SK-N-SH treated with all-trans-retinoic acid at 6 μM for 48 hours (cell line): Measurements from ENCODE around the gene CCRL2.

Experiments
- ATAC-seq: fragments of 200-7000 bp; cut with Tn5 transposase; 3 replicates; pipeline ENCODE4 v1.9.1; 2020; ENCODE audit warnings: mild to moderate bottlenecking, moderate library complexity
- ARNTL ChIP-seq: fragments of 450-650 bp; formaldehyde crosslinking; IDR thresholded peaks from 2 replicates; pipeline ENCODE4 v1.5.0; 2020; ENCODE audit warnings: low read depth, mild to moderate bottlenecking, moderate library complexity, borderline replicate concordance
- CSDC2 ChIP-seq: fragments of 250-450 bp; sonication (Bioruptor Pico); IDR thresholded peaks from 2 replicates; pipeline ENCODE4 v1.5.0; 2020; ENCODE audit warnings: mild to moderate bottlenecking, moderate library complexity
- ESRRG ChIP-seq: fragments of 250-450 bp; sonication (Bioruptor Pico); IDR thresholded peaks from 2 replicates; pipeline ENCODE4 v1.6.1; 2021; ENCODE audit warnings: mild to moderate bottlenecking
- ISL1 ChIP-seq: fragments of 250-450 bp; sonication (Bioruptor Pico); IDR thresholded peaks from 2 replicates; pipeline ENCODE4 v2.1.2; 2022; ENCODE audit warnings: mild to moderate bottlenecking, moderate library complexity
- OSR1 ChIP-seq: fragments of 250-450 bp; sonication (Bioruptor Pico); IDR thresholded peaks from 2 replicates; pipeline ENCODE4 v1.8.0; 2022; ENCODE audit warnings: moderate library complexity, mild to moderate bottlenecking, inconsistent platforms
- PPARA ChIP-seq: fragments of 250-450 bp; sonication (Bioruptor Pico); IDR thresholded peaks from 2 replicates; pipeline ENCODE4 v1.5.0; 2020; ENCODE audit warnings: mild to moderate bottlenecking, borderline replicate concordance
- RARB ChIP-seq: fragments of 250-450 bp; sonication (Bioruptor Pico); IDR thresholded peaks from 2 replicates; pipeline ENCODE4 v1.8.0; 2021; ENCODE audit warnings: mild to moderate bottlenecking, moderate library complexity
- SNAI2 ChIP-seq: fragments of 250-450 bp; sonication (Bioruptor Pico); IDR thresholded peaks from 2 replicates; pipeline ENCODE4 v1.5.0; 2020; ENCODE audit warnings: mild to moderate bottlenecking, moderate library complexity
- TCF4 ChIP-seq: fragments of 250-450 bp; sonication (Bioruptor Pico); IDR thresholded peaks from 2 replicates; pipeline ENCODE4 v1.8.0; 2021; ENCODE audit warnings: mild to moderate bottlenecking, moderate library complexity, borderline replicate concordance
- TOX ChIP-seq: fragments of 250-450 bp; sonication (Bioruptor Pico); IDR thresholded peaks from 2 replicates; pipeline ENCODE4 v1.8.0; 2021; ENCODE audit warnings: mild to moderate bottlenecking, moderate library complexity, borderline replicate concordance
- ZC3H10 ChIP-seq: fragments of 250-450 bp; sonication (Bioruptor Pico); IDR thresholded peaks from 2 replicates; pipeline ENCODE4 v1.5.1; 2021; ENCODE audit warnings: mild to moderate bottlenecking, moderate library complexity
- ZFP3 ChIP-seq: fragments of 250-450 bp; sonication (Bioruptor Pico); IDR thresholded peaks from 2 replicates; pipeline ENCODE4 v1.5.0; 2020; ENCODE audit warnings: mild to moderate bottlenecking, moderate library complexity
- ZFP30 ChIP-seq: fragments of 450-650 bp; formaldehyde crosslinking; IDR thresholded peaks from 2 replicates; pipeline ENCODE4 v1.5.0; 2022; ENCODE audit warnings: mild to moderate bottlenecking, moderate library complexity
- ZNF565 ChIP-seq: fragments of 450-650 bp; formaldehyde crosslinking; conservative IDR thresholded peaks from 2 replicates; pipeline ENCODE4 v1.5.0; 2020; ENCODE audit warnings: low read depth, mild to moderate bottlenecking, moderate library complexity
- ZNF70 ChIP-seq: fragments of 450-650 bp; formaldehyde crosslinking; IDR thresholded peaks from 2 replicates; pipeline ENCODE4 v1.5.0; 2020; ENCODE audit warnings: mild to moderate bottlenecking, moderate library complexity
- ZNF8 ChIP-seq: fragments of 450-650 bp; formaldehyde crosslinking; IDR thresholded peaks from 2 replicates; pipeline ENCODE4 v1.5.0; 2020; ENCODE audit warnings: mild to moderate bottlenecking, moderate library complexity
- TF ChIP-seq, protein P1 (sequence below): fragments of 250-450 bp; sonication (Bioruptor Pico); IDR thresholded peaks from 2 replicates; pipeline ENCODE4 v1.8.0; 2020; ENCODE audit warnings: mild to moderate bottlenecking, moderate library complexity, borderline replicate concordance
- TF ChIP-seq, protein P2 (sequence below): fragments of 250-450 bp; sonication (Bioruptor Pico); IDR thresholded peaks from 2 replicates; pipeline ENCODE4 v1.5.1; 2020; ENCODE audit warnings: low read depth, mild to moderate bottlenecking, moderate library complexity
- TF ChIP-seq, protein P3 (sequence below): fragments of 250-450 bp; sonication (Bioruptor Pico); IDR thresholded peaks from 2 replicates; pipeline ENCODE4 v1.5.0; 2020; ENCODE audit warnings: mild to moderate bottlenecking, moderate library complexity
- TF ChIP-seq, protein P4 (sequence below): fragments of 250-450 bp; sonication (Bioruptor Pico); IDR thresholded peaks from 2 replicates; pipeline ENCODE4 v1.8.0; 2021; ENCODE audit warnings: low read depth, mild to moderate bottlenecking, moderate library complexity, borderline replicate concordance
- TF ChIP-seq, protein P5 (sequence below): fragments of 250-450 bp; sonication (Bioruptor Pico); IDR thresholded peaks from 2 replicates; pipeline ENCODE4 v1.5.1; 2021; ENCODE audit warnings: mild to moderate bottlenecking, moderate library complexity

The CCRL2 gene

DNA sequence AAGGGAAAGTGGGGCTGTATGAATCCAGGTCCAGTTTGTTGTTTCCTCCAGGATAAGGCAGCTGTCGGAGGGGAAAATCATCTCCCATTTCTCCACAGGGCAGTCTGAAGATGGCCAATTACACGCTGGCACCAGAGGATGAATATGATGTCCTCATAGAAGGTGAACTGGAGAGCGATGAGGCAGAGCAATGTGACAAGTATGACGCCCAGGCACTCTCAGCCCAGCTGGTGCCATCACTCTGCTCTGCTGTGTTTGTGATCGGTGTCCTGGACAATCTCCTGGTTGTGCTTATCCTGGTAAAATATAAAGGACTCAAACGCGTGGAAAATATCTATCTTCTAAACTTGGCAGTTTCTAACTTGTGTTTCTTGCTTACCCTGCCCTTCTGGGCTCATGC lies 911 bp downstream of the CCRL2 start:
- no peak for ATAC-seq
- TF ChIP-seq PPARA (CRISPR knock-in tag) (no peak), TOX (no peak), RARB (CRISPR knock-in tag) (no peak), ZNF565 (CRISPR knock-in tag) (no peak), ISL1 (CRISPR knock-in tag) (no peak), TCF4 (CRISPR knock-in tag) (no peak), ZNF8 (CRISPR knock-in tag) (no peak), SNAI2 (CRISPR knock-in tag) (no peak)
- TF ChIP-seq, protein P1, sequence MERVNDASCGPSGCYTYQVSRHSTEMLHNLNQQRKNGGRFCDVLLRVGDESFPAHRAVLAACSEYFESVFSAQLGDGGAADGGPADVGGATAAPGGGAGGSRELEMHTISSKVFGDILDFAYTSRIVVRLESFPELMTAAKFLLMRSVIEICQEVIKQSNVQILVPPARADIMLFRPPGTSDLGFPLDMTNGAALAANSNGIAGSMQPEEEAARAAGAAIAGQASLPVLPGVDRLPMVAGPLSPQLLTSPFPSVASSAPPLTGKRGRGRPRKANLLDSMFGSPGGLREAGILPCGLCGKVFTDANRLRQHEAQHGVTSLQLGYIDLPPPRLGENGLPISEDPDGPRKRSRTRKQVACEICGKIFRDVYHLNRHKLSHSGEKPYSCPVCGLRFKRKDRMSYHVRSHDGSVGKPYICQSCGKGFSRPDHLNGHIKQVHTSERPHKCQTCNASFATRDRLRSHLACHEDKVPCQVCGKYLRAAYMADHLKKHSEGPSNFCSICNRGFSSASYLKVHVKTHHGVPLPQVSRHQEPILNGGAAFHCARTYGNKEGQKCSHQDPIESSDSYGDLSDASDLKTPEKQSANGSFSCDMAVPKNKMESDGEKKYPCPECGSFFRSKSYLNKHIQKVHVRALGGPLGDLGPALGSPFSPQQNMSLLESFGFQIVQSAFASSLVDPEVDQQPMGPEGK (CRISPR knock-in tag) = no peak
- TF ChIP-seq, protein P2, sequence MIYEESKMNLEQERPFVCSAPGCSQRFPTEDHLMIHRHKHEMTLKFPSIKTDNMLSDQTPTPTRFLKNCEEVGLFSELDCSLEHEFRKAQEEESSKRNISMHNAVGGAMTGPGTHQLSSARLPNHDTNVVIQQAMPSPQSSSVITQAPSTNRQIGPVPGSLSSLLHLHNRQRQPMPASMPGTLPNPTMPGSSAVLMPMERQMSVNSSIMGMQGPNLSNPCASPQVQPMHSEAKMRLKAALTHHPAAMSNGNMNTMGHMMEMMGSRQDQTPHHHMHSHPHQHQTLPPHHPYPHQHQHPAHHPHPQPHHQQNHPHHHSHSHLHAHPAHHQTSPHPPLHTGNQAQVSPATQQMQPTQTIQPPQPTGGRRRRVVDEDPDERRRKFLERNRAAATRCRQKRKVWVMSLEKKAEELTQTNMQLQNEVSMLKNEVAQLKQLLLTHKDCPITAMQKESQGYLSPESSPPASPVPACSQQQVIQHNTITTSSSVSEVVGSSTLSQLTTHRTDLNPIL (CRISPR knock-in tag) = no peak

DNA sequence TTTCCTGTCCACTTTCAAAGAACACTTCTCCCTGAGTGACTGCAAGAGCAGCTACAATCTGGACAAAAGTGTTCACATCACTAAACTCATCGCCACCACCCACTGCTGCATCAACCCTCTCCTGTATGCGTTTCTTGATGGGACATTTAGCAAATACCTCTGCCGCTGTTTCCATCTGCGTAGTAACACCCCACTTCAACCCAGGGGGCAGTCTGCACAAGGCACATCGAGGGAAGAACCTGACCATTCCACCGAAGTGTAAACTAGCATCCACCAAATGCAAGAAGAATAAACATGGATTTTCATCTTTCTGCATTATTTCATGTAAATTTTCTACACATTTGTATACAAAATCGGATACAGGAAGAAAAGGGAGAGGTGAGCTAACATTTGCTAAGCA lies 1.8 kb downstream of the CCRL2 start:
- TF ChIP-seq ARNTL (CRISPR knock-in tag) (no peak), ZFP3 (CRISPR knock-in tag) (no peak), ZFP30 (CRISPR knock-in tag) (no peak), ZNF70 (no peak), ZC3H10 (CRISPR knock-in tag) (no peak), TCF4 (CRISPR knock-in tag) (no peak), ZNF8 (CRISPR knock-in tag) (no peak), ESRRG (no peak), CSDC2 (CRISPR knock-in tag) (no peak), SNAI2 (CRISPR knock-in tag) (no peak), OSR1 (CRISPR knock-in tag) (no peak), PPARA (CRISPR knock-in tag) (no peak)
- TF ChIP-seq, protein P1 (CRISPR knock-in tag) = no peak
- TF ChIP-seq, protein P3, sequence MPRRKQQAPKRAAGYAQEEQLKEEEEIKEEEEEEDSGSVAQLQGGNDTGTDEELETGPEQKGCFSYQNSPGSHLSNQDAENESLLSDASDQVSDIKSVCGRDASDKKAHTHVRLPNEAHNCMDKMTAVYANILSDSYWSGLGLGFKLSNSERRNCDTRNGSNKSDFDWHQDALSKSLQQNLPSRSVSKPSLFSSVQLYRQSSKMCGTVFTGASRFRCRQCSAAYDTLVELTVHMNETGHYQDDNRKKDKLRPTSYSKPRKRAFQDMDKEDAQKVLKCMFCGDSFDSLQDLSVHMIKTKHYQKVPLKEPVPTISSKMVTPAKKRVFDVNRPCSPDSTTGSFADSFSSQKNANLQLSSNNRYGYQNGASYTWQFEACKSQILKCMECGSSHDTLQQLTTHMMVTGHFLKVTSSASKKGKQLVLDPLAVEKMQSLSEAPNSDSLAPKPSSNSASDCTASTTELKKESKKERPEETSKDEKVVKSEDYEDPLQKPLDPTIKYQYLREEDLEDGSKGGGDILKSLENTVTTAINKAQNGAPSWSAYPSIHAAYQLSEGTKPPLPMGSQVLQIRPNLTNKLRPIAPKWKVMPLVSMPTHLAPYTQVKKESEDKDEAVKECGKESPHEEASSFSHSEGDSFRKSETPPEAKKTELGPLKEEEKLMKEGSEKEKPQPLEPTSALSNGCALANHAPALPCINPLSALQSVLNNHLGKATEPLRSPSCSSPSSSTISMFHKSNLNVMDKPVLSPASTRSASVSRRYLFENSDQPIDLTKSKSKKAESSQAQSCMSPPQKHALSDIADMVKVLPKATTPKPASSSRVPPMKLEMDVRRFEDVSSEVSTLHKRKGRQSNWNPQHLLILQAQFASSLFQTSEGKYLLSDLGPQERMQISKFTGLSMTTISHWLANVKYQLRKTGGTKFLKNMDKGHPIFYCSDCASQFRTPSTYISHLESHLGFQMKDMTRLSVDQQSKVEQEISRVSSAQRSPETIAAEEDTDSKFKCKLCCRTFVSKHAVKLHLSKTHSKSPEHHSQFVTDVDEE (CRISPR knock-in tag) = no peak
- TF ChIP-seq, protein P4, sequence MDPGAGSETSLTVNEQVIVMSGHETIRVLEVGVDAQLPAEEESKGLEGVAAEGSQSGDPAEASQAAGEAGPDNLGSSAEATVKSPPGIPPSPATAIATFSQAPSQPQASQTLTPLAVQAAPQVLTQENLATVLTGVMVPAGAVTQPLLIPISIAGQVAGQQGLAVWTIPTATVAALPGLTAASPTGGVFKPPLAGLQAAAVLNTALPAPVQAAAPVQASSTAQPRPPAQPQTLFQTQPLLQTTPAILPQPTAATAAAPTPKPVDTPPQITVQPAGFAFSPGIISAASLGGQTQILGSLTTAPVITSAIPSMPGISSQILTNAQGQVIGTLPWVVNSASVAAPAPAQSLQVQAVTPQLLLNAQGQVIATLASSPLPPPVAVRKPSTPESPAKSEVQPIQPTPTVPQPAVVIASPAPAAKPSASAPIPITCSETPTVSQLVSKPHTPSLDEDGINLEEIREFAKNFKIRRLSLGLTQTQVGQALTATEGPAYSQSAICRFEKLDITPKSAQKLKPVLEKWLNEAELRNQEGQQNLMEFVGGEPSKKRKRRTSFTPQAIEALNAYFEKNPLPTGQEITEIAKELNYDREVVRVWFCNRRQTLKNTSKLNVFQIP (CRISPR knock-in tag) = no peak
- ATAC-seq = no peak

DNA sequence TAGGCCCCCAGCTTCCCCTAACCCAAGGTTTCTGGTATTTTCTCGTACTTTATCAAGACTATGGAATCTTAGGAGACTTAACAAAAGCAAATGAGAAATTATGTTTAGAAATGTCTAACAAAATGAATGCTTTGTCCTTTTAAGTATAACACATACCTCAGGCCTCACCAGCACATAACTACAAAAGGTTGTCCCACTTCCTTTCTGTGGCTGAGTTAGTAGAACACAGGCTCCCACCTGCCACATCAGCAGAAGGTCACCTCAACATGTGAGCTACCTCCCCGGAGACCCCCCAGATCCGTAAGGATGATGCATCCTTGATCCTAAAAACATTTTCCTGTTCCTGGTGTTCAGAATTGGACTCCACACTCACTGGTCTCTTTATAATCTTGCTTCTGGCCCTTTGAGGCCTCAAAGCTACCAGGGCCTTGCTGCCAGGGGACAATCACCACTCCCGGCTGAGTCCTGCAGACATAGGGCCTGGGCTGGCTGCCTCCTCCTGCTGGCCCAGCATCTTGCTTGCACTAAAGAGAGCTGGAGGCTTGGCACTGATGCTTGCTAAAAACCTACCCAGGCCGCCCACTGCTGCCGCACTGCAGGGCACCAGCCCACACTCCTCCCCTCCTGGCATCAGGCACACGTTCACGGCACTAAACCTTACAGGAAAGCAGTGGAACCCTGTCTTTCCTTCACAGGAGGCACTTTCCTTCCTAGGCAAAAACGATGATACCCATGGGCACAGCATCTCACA lies 2.9 kb downstream of the CCRL2 start:
- no peak for ATAC-seq
- TF ChIP-seq ZNF70 (no peak), ZFP3 (CRISPR knock-in tag) (no peak)
- TF ChIP-seq, protein P3 (CRISPR knock-in tag) = no peak
- TF ChIP-seq, protein P2 (CRISPR knock-in tag) = no peak
- TF ChIP-seq, protein P5, sequence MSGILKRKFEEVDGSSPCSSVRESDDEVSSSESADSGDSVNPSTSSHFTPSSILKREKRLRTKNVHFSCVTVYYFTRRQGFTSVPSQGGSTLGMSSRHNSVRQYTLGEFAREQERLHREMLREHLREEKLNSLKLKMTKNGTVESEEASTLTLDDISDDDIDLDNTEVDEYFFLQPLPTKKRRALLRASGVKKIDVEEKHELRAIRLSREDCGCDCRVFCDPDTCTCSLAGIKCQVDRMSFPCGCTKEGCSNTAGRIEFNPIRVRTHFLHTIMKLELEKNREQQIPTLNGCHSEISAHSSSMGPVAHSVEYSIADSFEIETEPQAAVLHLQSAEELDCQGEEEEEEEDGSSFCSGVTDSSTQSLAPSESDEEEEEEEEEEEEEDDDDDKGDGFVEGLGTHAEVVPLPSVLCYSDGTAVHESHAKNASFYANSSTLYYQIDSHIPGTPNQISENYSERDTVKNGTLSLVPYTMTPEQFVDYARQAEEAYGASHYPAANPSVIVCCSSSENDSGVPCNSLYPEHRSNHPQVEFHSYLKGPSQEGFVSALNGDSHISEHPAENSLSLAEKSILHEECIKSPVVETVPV = no peak
